ENCODE results near the gene NR2F2. TPM values are rescaled to one million over a fixed set of nuclear protein-coding genes. Genes with fewer than 3 reads are reported as not detected.

The NR2F2 gene
- polyA plus RNA-seq, 1 of the 3 experiments (the other 2 are of a cell fraction): 3.9 TPM

DNA sequence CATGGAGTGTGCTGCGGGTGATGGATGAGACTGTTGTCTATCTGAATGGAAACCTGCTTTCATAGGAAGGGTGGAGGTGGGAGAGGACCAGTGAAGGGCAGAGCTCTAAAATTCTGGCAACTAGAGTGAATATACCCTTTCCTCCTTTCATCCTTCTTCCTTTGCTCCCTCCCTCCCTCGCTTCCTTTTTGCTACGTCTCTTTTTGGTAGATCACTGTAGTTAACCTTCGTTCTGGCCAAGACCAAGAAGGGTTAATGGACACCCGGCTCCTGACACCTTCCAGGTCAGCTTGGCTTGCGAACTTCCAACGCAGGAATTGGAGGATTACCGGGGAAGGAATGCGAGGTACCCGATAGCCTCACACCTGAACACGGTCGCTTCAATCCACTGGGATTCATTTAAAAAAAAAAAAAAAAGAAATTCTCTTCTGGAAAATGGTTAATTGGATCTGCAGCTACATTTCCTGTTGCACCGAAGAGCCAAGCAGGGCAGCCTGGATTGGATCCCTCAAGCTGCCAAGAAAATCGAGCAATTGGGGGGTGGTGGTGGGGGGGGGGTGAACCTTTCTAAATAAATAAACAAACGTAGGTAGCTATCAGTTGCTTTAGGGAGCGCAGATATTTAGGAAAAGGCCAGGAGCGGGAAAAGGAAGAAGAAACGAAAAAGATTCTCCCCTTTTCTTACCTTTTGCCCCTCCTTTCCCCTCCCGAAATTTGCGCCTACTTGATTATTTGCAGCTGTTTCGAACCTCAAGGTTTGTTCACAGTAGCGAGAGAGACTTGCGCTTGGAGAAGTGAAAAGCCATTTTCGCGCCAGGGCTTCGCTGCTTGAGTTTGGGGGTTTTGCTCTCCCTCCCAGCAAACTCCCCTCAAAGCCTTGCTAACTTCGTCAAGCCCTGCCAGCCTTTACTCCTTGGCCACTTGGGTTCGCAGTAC, 9.5 kb upstream of the NR2F2 start:
- POLR2A ChIA-PET: no interaction called here

More for the DNA sequence above, 9.5 kb upstream of the NR2F2 start:
- Histone ChIP-seq H3K9ac (no peak overlapping the region), H2AFZ (ENCODE audit: low read depth) (no peak overlapping the region), H3K27ac (ENCODE audit: low read depth in 2 of 2, low read length in 1 of 2) (no peak overlapping the region), H4K20me1 (ENCODE audit: insufficient read depth) (no peaks in the 10 kb centered on the region), H3K4me2 (no peak overlapping the region), H3K9me3 (no peaks in the 10 kb centered on the region), H3K4me1 (ENCODE audit: control insufficient read depth in 1 of 2, insufficient read depth in 2 of 2, low read depth in 1 of 2, low read length in 1 of 2) (no peaks in the 10 kb centered on the region), H3K9me2 (no peaks in the 10 kb centered on the region), H3F3A (replicated peaks; ENCODE audit: insufficient read depth) (no peaks in the 10 kb centered on the region), H3K4me3 (ENCODE audit: low read depth in 2 of 2, low read length in 1 of 2) (no peak overlapping the region), H3K79me2 (ENCODE audit: insufficient read depth) (no peaks in the 10 kb centered on the region), H3K27me3 (ENCODE audit: insufficient read depth) (peaks cover 62% of the 10 kb centered on the region), H3K36me3 (replicated peaks in 1 of 2; ENCODE audit: control insufficient read depth in 1 of 2, insufficient read depth in 2 of 2, low read length in 1 of 2) (no peaks in the 10 kb centered on the region)
- WGBS (ENCODE audit: low lambda C conversion rate): 23% methylated on average over 28 of the region's 28 CpGs
- no peak for TF ChIP-seq SMC3 (IDR thresholded peaks at IDR 0.05; ENCODE audit: low read depth, low read length)
- no peak for TF ChIP-seq MEF2A (IDR thresholded peaks at IDR 0.05; ENCODE audit: borderline replicate concordance, low read depth)
- no peak for TF ChIP-seq JUND (IDR thresholded peaks at IDR 0.05)
- no peak for TF ChIP-seq CTCF (IDR thresholded peaks at IDR 0.05)
- no peak for TF ChIP-seq PBX3 (IDR thresholded peaks at IDR 0.05)
- no peak for TF ChIP-seq EP300 (IDR thresholded peaks at IDR 0.05; ENCODE audit: borderline replicate concordance in 1 of 2, low read depth in 1 of 2, low read length in 1 of 2)
- no peak for TF ChIP-seq RXRA (IDR thresholded peaks at IDR 0.05; ENCODE audit: borderline replicate concordance, low read depth)
- no peak for TF ChIP-seq RAD21 (IDR thresholded peaks at IDR 0.05; ENCODE audit: low read length)
- no peak for TF ChIP-seq RFX5 (IDR thresholded peaks at IDR 0.05; ENCODE audit: low read length)
- CTCF ChIA-PET: interaction anchor here (0.6 to 1.1 kb wide), 2 partner anchors 25 to 265 kb away, joined by 3 to 4 read pairs; no protein-coding TSS in a partner anchor
- no peak for DNase-seq
